Transverse colon (tissue), 4 donors: ENCODE data around the gene HRAS. TPM values are rescaled to one million over a fixed set of nuclear protein-coding genes. Genes with fewer than 3 reads are reported as not detected.

ENCODE experiments used
- DNase-seq: peaks from one replicate; pipeline ENCODE4 v3.0.0-alpha.2; 2019
- H3K27ac ChIP-seq, 4 donors: fragments of 200-600 bp; sonication (generic); 2 replicates each; pipeline ENCODE4 v1.5.1; 2016 to 2018; ENCODE audit warnings: inconsistent platforms in 4 of 4
- H3K27me3 ChIP-seq: fragments of 200-600 bp; sonication (generic); 2 replicates; pipeline ENCODE4 v1.5.1; 2017; ENCODE audit warnings: inconsistent platforms
- H3K36me3 ChIP-seq, 4 donors: fragments of 200-600 bp; sonication (generic); 2 replicates each; pipeline ENCODE4 v1.5.1; 2017 to 2019; ENCODE audit warnings: inconsistent platforms in 4 of 4
- H3K4me1 ChIP-seq, 4 donors: fragments of 200-600 bp; sonication (generic); 2 replicates each; pipeline ENCODE4 v1.5.1; 2017 to 2020; ENCODE audit warnings: inconsistent platforms in 4 of 4
- H3K4me3 ChIP-seq, 4 donors: fragments of 200-600 bp; sonication (generic); 1 replicate in 1 of 4; 2 replicates in 3 of 4; pipeline versions ENCODE4 v1.5.1 to v1.6.1; 2017 to 2019; ENCODE audit warnings: inconsistent platforms in 4 of 4
- H3K9me3 ChIP-seq, 2 donors: fragments of 200-600 bp; sonication (generic); 2 replicates each; pipeline ENCODE4 v1.5.1; 2017 to 2019; ENCODE audit warnings: inconsistent platforms in 2 of 2
- CTCF ChIP-seq, 5 experiments: fragments of 200-600 bp in 3 of 5; fragments of 450-650 bp in 2 of 5; sonication (generic) in 3 of 5; IDR thresholded peaks; 1 replicate in 2 of 5; 2 replicates in 3 of 5; pipeline ENCODE4 v1.5.1; 2016 to 2017; ENCODE audit warnings: antibody characterized with exemption in 5 of 5, inconsistent platforms in 3 of 5, mild to moderate bottlenecking in 2 of 5, moderate library complexity in 1 of 5
- EP300 ChIP-seq: sonication (generic); formaldehyde crosslinking; IDR thresholded peaks from one replicate; pipeline ENCODE4 v1.6.1; 2017; ENCODE audit warnings: antibody characterized with exemption, low read depth
- POLR2A ChIP-seq: fragments of 450-650 bp; IDR thresholded peaks from one replicate; pipeline ENCODE4 v1.6.1; 2016; ENCODE audit warnings: antibody characterized with exemption, mild to moderate bottlenecking, moderate library complexity
- POLR2AphosphoS5 ChIP-seq, 3 donors: sonication (generic); formaldehyde crosslinking; IDR thresholded peaks; one replicate each; pipeline ENCODE4 v1.6.1; 2016; ENCODE audit warnings: antibody characterized with exemption in 3 of 3
- WGBS, 2 donors: methylation state at CpG; one replicate each; pipeline ENCODE4 v1.1.5; 2018; ENCODE audit warnings: low coverage in 1 of 2; 5-methylcytosine and 5-hydroxymethylcytosine counted together
- in situ Hi-C, 4 donors: fragments of 200-750 bp; cut with MboI; loops; one replicate each; pipeline versions ENCODE4 v1.15.0 to v1.15.1; 2017; ENCODE audit warnings: low sequenced_read_pairs in 3 of 4, low pct_ligation_motif_present in 1 of 4, low pct_unique_long_range_greater_than_20kb in 1 of 4
- intact Hi-C: fragments of 100-400 bp; cut with DNase I; formaldehyde crosslinking; loops from one replicate; pipeline ENCODE4 v1.15.1; 2023; ENCODE audit warnings: low total_unique reads
- total RNA-seq, 4 donors: library from RNA; depleted of rRNA; stranded (reverse); fragments of >200 nt; gene quantifications; one replicate each; pipeline ENCODE4 v1.1.0, GENCODE V29; 2016

Gene HRAS
- total RNA-seq, 4 donors from 2014 or later: 31.0 to 57.1 (median 33.9) TPM

DNA sequence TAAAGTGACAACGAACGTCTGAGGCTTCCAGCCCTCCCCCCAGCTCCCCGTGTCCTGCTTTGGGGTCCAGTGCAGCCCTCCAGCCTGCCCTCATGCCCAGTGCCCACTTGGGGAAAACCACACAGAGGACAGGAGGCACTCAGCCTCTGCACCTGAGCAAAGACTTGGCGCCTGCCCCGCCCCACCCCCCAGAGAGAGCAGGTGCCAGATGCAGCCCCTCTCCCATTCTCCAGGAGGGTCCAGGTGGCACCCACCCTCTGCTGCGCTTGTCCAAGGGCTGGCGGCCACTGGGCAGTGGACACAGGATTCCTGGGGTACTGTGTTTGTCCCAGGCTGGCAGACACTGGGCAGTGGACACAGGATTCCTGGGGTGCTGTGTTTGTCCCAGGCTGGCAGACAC is 44.0 kb downstream of the HRAS start:
- Histone ChIP-seq H3K4me1 (peaks cover 0 to 5% (median 3%) of the 10 kb centered on the region in 4 donors), H3K36me3 (peaks cover 0 to 5% (median 2%) of the 10 kb centered on the region in 4 donors), H3K27ac (no peak overlapping the region), H3K9me3 (no peaks in the 10 kb centered on the region), H3K4me3 (no peak overlapping the region), H3K27me3 (no peaks in the 10 kb centered on the region)
- DNase-seq: no peak
- in situ Hi-C loops (no loop called here), intact Hi-C loops (no loop called here)
- TF ChIP-seq POLR2AphosphoS5 (IDR thresholded peaks at IDR 0.05) (no peak), EP300 (no peak)
- 92 to 100% methylated on average over 1 to 6 of the region's 7 CpGs for WGBS, 2 donors

DNA sequence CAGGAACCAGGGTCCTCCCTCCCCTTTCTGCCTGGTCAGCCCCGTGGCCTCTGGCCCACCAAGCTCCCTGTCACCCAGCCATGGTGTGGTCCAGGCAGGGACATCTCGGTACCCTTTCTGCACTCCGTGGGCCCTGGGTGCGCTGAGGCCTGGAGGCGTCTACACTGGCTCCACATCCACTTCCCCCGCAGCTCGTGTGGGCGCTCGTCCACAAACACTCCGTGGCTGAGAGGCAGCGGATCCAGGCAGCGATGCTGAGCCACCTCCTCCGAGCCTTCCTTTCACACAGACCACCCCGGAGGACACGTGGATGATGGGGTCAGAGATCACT is 44.5 kb downstream of the HRAS start:
- WGBS, 2 donors: 88% methylated on average over 15 of the region's 15 CpGs; no CpG with 5 or more reads in 1 of the 2 donors
- H3K4me1 ChIP-seq: peaks cover 0 to 5% (median 4%) of the 10 kb centered on the region in 4 donors
- H3K27me3 ChIP-seq: no peaks in the 10 kb centered on the region
- no peak for DNase-seq
- in situ Hi-C loops (no loop called here), intact Hi-C loops (no loop called here)
- H3K27ac ChIP-seq: no peak overlapping the region
- TF ChIP-seq CTCF (IDR thresholded peaks at IDR 0.05) (no peak), POLR2AphosphoS5 (IDR thresholded peaks at IDR 0.05) (no peak), POLR2A (no peak), EP300 (no peak)
- no peak overlapping the region for H3K4me3 ChIP-seq
- no peaks in the 10 kb centered on the region for H3K9me3 ChIP-seq
- H3K36me3 ChIP-seq: peaks cover 0 to 5% (median 2%) of the 10 kb centered on the region in 4 donors

DNA sequence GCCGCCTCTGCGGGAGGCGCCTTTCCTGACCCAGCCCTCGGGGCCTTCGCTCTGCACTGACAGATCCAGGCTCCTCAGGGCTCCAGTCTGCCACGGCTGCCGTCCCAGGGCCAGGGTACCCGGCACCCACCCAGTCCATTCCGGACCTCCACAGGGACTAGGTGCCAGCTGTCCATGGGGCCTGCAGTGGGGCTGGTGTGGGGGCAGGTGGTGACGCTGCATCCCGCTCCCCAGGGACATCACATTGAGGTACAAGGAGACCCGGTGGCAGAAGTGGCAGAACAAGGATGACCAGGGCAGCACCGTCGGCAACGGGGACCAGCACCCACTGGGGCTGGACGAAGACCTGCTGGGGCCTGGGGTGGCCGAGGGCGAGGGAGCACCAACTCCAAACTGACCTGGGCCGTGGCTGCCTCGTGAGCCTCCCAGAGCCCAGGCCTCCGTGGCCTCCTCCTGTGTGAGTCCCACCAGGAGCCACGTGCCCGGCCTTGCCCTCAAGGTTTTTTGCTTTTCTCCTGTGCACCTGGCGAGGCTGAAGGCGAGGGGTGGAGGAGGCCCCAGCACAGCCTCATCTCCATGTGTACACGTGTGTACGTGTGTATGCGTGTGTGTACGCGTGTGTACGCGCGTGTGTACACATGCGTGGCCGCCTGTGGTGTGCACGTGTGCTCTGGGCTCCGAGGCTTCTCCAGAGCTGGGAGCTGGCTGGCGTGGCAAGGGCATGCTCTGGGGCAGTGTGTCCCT is 45.0 kb downstream of the HRAS start:
- 92% methylated on average over 31 of the region's 38 CpGs; no CpG with 5 or more reads in 1 of the 2 donors for WGBS, 2 donors
- intact Hi-C loops: no loop called here
- H3K27me3 ChIP-seq: no peaks in the 10 kb centered on the region
- DNase-seq: no peak
- no peak overlapping the region for H3K27ac ChIP-seq
- H3K36me3 ChIP-seq: peaks cover 0 to 4% (median under 1%) of the 10 kb centered on the region in 4 donors
- H3K9me3 ChIP-seq: no peaks in the 10 kb centered on the region
- peaks cover 0 to 5% (median 4%) of the 10 kb centered on the region in 4 donors for H3K4me1 ChIP-seq
- TF ChIP-seq POLR2AphosphoS5 (IDR thresholded peaks at IDR 0.05): no peak
- no peak for TF ChIP-seq CTCF (IDR thresholded peaks at IDR 0.05)
- no peak for TF ChIP-seq EP300
- no peak for TF ChIP-seq POLR2A
- in situ Hi-C loops: no loop called here
- no peak overlapping the region for H3K4me3 ChIP-seq

DNA sequence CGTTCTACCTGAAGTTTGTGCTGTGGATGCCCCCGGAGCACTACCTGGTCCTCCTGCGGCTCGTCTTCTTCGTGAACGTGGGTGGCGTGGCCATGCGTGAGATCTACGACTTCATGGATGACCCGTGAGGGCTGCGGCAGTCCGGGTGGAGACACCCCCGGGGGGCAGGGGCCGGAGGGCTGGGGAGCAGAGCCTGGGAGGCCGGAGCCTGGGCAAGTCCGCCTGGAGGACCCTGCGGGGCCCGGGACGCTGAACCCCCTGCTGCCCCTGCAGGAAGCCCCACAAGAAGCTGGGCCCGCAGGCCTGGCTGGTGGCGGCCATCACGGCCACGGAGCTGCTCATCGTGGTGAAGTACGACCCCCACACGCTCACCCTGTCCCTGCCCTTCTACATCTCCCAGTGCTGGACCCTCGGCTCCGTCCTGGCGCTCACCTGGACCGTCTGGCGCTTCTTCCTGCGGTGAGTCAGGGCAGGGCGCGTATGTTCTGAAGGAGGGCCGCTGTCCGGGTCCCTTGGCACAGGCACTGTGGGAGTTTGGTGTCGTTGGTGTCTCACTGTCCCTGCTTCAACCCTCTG is 45.7 kb downstream of the HRAS start:
- Histone ChIP-seq H3K4me1 (peaks cover 0 to 5% (median 4%) of the 10 kb centered on the region in 4 donors), H3K36me3 (peaks cover 0 to 4% (median 0%) of the 10 kb centered on the region in 4 donors), H3K4me3 (no peak overlapping the region), H3K27me3 (no peaks in the 10 kb centered on the region), H3K27ac (no peak overlapping the region), H3K9me3 (no peaks in the 10 kb centered on the region)
- WGBS, 2 donors: 95% methylated on average over 37 of the region's 37 CpGs; no CpG with 5 or more reads in 1 of the 2 donors
- no peak for DNase-seq
- intact Hi-C loops (no loop called here), in situ Hi-C loops (no loop called here)
- no peak for TF ChIP-seq EP300
- no peak for TF ChIP-seq POLR2A
- no peak for TF ChIP-seq POLR2AphosphoS5 (IDR thresholded peaks at IDR 0.05)
- TF ChIP-seq CTCF (IDR thresholded peaks at IDR 0.05): no peak
